GM18502 (cell line): Measurements from ENCODE around the gene CHKA.

ENCODE experiments used
- ATAC-seq: cut with Tn5 transposase; IDR thresholded peaks from one replicate; pipeline ENCODE4 v1.9.1; 2021; ENCODE audit warnings: mild to moderate bottlenecking; ENCODE audit not compliant: unreplicated experiment, poor library complexity

Gene CHKA

DNA sequence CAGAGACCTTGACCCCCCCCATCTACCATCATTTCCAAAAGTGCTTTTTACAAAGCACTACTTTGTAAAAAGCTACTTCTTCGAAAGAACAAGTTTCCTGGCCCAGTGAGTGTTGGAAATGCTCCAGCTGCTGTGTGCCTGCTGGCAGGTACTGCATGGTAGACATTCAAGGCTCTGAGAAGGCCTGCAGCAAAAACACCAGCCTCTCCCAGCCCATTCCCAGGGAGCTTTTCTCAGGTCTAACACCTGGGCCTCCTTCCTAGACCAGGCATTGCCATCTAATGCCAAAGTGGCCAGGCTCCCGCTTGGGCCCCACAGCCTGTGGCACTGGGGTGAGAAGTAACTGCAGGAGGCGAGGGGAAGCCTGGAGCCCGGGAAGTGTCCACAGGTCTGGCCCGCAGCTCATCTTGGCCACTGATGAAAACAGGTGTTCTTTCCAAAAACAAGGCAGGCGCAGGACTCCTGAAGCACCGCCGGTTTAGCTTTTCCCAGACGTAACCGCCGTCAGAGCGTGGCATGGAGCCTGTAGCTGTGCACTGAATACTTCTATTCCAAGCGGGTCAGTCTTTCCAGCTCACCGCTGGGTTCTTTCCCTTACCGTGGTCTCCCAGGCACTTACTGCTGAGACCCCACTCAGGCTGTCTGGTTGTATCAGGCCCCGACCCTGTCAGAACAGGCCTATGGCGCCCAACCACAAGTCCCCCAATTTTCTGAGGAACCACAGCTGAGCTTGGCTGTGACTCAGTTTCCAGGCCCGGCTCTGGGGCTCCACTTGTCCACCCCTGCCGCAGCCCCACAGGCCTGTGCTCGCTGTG, 83.6 kb downstream of the CHKA start:
- no peak for ATAC-seq

DNA sequence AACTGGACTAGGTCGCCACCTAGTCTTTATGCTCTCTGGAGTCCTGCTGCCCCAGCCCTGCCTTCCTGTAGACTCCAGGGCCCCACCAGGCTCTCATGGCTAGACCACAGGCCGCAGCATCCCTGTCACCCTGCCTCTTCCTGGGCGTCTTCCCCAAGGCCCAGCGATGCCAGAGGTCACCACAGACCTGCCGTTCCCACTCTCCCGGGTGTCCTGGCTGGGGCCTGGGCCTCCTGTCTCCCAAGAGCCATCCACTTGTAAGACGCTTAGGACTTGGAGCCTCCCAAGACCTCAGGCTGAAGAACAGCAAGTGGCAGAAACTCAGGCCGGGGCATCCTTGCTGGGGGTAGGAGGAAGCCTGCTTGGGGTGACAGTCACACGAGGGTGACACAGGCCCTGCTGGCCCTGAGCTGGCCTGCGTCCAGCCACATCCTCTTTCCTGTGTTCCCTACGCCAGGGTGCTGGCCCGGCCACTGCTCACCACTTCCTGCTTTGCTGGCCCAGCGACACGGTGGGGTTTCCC, 84.4 kb downstream of the CHKA start:
- ATAC-seq, result no peak

DNA sequence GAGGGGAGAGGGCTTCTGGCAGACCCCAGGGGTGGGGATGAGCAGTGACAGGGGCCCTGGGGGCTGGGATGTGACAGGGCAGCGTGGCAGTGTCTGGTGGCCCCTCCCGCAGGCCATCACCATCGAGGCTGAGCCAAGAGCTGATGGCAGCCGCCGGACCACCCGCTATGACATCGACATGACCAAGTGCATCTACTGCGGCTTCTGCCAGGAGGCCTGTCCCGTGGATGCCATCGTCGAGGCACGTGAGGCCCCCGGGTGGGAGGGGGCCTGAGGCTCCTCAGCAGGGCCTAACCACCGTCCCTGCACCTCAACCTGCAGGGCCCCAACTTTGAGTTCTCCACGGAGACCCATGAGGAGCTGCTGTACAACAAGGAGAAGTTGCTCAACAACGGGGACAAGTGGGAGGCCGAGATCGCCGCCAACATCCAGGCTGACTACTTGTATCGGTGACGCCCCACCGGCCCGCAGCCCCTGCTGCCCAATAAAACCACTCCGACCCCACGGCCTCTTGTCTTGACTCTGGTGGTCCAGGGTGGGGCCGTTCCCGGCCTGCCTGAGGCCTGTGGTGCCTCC, 85.0 kb downstream of the CHKA start:
- ATAC-seq, result no peak

DNA sequence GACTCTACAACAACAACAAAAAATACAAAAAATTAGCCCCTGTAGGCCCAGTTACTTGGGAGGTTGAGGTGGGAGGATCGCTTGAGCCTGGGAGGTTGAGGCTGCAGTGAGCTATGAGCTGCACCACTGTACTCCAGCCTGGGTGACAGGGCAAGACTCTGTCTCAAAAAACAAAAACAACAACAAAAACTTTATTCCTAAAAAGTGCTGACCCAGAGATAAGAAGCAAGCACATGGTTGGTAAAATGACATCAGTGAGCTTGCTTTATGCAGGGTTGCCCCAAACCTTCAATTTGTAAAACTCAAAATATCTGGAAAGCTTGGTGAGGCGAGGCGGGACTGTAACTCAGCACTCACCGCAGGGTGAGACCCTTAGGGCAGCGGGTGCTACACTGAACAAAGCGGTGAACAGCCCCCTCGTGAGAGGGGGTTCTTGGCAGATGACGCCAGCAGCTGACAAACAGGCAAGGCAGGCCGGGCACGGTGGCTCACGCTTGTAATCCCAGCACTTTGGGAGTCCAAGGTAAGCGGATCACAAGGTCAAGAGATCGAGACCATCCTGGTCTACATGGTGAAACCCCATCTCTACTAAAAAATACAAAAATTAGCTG, 85.8 kb downstream of the CHKA start:
- ATAC-seq, result no peak

DNA sequence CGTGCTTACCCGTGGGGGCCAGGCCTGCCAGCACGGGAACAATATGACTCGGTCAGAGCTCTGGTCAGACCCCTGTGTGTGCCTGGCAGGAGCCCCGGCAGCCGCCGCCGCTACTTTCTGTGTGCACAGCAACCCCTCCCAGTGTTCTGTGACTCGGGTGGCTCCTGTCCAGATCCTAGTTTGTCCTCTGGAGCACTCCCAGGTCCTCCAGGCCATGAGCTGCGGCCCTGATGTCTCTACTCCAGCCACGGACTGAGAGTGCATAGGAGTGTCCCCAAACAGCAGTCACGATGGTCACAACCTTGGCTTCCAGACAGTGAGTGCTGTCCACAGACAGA, 87.5 kb downstream of the CHKA start:
- no peak for ATAC-seq

DNA sequence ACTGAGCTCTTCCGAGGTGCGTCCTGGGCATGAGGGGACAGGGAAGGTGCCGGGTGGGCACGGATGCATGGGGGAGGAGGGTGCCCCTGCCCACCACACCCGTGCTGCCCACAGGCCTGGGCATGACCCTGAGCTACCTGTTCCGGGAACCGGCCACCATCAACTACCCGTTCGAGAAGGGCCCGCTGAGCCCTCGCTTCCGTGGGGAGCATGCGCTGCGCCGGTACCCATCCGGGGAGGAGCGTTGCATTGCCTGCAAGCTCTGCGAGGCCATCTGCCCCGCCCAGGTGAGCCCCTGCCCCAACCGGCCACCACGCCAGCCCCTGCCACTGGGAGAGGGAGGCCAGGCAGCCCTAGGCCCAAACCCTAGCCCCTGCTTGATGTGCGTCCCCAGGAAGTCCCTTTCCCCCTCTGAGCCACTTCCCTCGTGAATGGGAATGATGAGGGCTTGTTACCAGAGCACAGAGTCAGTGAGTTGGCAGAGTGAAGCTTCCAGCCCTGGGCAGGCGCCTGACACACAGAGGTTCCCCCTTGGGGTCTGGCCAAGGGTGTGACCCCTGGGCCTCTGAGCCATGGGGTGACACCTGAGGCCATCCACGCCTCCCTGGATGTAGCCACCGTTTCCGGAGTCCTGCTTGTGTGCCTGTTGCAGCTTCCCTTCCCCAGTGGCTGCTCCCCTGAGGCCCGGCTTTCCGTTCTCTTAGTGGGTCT, 88.0 kb downstream of the CHKA start:
- no peak for ATAC-seq

DNA sequence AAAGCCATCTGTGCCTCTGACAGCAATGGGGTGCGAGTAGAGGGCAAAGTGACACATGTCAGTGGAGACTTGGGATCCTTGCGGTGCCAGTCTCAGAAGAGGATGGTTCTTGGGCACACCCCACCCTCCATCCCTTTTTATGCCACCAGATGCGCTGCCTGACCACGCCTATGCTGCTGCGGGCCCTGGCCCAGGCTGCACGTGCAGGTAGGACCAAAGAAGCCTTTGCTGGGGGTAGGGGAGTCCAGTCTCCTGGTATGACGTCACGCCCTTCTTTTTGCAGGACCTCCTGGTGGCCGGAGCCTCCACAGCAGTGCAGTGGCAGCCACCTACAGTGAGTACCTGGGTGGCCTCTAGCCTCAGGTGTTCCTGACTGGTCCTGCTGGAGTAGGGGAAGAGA, 89.2 kb downstream of the CHKA start:
- no peak for ATAC-seq

DNA sequence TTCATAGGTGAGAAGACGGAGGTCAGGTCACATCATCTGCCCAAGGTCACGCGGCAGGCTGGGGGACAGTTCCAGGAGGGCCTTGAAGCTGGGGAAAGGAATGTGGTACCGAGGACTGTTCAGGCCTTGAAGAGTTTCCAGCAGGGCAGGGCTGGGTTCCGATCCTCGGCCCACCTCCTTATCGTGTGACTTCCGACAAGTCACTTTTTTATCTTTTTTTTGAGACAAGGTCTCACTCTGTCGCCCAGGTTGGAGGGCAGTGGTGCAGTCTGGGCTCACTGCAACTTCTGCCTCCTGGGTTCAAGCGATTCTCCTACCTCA, 90.1 kb downstream of the CHKA start:
- ATAC-seq, result no peak

DNA sequence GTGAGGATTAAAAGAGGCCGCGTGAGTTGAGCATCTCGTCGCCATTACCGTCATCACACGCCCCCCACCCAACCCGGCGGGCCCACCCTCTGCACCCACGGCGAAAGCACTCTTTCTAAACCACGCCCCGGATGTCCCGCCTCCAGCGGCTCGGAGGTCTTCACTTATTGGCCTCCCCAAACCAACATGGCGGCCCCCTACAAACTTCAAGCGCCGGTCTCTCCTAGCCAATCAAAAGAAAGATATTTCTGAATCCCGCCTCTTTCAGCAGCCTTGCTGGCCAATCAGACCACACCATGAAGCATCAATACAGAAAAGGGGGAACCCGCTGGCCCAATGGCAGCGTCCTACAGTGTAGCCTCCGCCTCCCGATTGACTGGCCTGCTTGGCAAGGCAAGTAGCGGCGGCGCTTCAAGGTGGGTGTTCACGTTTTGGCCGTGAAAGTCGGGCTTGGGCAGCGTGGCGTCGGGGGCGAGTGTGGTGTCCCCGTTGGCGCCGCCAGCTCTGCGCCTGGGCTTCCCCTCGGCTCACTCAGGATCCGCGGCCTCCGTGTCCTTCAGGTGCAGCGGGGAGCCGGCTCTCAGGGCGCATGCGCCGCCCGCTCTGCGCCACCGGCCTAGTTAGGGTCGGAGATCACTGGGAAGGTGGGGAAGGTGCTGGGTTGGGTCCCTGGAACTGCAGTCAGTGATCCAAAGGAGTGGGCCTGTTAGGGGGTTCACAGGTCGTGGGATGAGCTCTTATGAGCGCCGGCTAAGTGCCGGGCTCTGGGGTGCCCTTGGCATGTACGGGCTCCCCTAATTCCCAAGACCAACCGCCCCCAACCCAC, 90.7 kb downstream of the CHKA start, which contains the start of gene NDUFS8:
Gene NDUFS8 (plus strand): TSS at position 364 of the 826 bp plus-strand sequence. CDS start 1,471 bp downstream, outside the sequence.
- peak; percentile 96 for ATAC-seq

DNA sequence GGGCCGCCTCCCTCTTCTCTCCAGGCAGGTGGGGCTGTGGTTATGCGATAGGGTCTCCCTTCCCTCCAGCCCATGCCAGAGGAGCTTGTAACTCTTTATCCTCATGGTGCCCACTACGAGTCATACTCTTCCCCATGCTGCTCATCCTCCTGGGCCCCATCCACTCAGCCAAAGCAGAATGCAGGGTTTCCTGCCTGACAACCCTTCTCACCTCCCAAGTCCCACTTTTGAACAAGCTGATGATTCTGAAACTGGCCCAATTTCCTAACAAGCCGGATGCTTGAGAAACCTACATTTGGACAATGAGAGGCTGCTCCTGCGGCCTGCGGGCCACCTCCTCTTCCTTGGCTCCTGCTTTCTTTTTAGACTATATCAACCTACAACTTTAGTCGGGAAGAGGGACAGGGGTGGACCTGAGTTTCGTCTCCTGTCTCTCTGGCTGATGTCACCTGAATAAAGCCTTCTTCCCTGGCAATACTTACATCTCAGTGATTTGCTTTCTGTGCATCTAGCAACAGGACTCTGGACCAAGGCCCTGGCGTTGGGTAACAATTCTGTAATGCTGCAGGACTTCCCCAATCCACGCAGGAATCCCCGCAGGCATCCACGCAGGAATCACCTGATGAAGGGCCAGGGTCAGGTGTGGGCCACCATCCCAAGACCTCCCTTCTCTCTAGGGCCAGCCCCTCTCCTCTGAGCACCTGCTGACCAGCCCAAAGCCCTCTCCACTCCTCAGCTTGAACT, 92.2 kb downstream of the CHKA start:
- no peak for ATAC-seq

DNA sequence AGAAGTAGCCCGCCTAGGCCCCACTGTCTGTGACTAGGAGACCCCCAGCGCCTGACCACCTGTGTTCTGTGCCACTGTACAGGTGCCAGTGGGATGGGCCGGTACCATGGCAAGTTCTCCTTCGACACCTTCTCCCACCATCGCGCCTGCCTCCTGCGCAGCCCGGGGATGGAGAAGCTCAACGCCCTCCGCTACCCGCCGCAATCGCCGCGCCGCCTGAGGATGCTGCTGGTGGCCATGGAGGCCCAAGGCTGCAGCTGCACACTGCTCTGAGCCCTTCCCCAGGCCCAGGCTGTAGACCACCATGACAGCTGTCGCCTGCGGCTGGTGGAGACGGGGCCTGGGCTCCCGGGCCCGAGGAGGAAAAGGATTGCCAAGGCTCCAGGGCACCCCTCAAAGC, 93.5 kb downstream of the CHKA start:
- ATAC-seq, result no peak

DNA sequence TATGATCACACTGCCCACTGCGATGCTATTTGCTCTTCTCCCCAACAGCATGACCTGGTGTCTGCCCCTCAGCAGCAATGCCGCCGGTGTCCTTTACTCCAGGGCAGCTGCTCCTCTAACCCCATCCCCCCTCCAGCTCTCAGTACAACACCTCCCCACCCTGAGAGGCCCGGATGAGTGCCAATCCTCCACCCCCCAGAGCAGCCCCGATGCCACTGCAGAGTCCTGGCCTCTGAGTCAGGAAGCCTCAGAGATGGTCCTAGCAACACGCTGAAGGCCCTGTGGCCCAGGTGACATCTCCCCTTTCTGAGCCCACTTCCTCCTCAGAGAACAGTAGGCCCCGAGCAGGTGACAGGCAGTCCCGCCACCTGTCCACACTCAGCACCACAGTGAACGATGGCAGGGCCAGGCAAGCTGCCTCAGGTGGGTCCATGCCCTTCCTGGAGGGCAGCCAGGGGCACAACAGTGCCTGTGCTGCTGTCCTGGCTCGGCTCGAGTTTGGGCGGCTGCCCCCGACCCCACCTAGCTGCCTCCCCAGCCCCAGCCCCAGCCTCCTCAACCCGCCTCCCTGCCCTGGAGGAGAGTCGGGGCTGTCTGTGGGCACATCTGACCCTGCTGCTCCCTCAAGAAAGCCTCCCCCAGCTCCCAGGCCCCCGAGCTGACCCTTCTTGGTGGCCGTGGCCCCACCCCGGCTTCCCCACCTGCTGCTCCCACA, 94.6 kb downstream of the CHKA start:
- no peak for ATAC-seq

DNA sequence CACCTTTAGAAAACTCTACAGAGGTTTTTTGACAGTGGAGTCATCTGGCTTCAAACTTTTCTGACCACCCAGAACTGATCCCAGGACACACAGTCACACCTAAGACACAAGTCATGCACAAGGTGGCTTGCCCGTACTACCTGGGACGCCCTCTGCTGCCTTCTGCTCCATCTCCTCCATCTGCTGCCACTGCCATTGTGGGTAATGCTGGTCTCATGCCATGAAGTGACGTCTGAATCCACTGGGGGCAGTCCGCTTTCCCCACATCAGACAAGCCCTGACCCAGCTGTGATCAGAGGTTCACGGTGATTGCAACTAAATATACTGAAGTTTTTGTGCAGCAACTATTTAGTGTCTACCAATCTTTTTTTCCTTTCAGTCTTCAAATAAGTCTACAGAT, 96.1 kb downstream of the CHKA start:
- no peak for ATAC-seq

DNA sequence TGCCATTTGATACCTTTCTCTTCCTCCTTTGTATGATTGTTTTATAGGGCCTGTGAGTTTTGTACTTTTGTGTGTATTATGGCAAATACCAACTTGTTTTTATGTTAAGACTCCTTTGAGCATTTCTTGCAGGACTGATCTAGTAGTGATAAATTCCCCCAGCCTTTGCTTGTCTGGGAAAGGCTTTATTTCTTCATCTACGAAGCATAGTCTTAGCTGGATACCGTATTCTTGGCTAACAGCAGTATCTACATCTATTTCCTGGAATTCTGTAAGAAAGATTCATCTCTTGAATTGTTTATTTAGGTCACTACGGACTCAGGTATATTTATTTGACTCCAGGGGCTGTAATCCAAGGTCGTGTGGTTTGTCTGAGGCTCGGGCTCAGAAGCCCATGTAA, 96.7 kb downstream of the CHKA start:
- ATAC-seq, result no peak

DNA sequence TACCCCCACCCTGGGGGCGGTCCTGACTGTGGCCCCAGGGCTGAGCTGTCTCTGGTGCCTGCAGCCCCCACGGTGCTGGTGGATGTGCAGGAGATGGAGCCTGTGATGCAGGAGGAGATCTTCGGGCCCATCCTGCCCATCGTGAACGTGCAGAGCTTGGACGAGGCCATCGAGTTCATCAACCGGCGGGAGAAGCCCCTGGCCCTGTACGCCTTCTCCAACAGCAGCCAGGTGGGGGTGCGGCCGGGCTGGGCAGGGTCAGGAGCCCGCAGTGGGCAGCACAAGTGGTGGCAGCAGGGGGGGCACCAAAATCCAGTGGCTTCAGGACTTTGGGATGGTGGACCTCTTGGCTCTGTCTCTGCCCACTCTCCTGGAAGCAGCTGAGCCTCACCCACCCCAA, 98.7 kb downstream of the CHKA start:
- ATAC-seq, result no peak

DNA sequence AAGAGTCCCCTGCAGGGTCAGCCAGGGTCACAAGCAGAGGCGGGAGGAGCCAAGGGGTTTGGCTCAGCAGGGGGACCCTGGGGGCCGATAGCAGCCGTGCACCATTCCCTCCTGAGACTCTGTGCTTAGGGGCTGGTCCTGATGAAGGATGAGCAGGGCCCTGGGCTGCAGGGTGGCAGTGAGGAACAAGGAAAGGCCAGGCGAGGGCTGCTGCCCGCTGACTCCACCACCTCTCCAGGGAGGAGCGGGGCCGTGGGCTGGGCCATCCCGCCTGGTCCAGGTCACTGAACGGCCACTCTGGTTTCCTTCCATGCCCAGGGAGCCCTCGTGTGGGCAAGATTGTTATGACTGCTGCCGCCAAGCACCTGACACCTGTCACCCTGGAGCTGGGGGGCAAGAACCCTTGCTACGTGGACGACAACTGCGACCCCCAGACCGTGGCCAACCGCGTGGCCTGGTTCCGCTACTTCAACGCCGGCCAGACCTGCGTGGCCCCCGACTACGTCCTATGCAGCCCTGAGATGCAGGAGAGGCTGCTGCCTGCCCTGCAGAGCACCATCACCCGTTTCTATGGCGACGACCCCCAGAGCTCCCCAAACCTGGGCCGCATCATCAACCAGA, 99.9 kb downstream of the CHKA start:
- ATAC-seq, result no peak

DNA sequence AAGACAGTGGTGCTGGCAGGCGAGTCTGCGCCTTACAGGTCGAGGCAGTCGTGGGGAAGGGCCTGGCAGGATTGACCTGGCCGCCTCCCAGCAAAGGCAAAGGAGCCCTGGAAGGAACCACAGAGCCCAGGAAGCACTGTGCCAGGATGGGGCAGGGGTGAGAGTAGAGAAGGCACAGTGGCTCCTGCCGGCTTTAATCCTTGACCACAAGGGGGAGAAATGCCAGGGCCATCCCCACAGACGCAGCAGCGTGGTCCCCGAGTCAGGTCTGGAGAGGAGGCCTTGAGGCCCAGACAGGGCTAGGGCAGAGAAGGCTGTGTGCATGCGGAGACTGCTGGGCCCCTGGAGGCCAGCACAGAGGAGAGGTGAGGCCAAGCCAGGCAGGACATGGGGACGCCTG, 100.6 kb downstream of the CHKA start:
- no peak for ATAC-seq

DNA sequence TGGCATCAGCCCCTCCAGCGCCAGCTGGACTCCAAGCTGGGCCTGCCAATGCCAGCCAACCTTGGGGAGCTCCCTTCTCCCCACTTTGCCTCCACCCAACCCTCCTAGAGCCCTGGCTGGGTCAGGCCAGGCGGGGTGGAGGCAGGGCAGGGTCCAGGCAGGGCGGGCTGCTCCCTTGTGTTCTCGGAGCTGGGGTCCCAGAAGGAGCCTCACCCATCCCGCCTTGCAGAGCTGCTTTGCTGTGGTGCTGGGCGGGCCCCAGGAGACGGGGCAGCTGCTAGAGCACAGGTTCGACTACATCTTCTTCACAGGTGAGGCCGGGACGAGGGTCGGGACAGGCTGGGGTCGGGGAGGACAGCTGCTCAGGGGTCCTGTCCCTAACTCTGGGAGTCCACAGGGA, 101.7 kb downstream of the CHKA start:
- ATAC-seq, result no peak
